ENCODE measurements around the gene CAAP1. TPM values are rescaled to one million over a fixed set of nuclear protein-coding genes. Genes with fewer than 3 reads are reported as not detected.
"Not testable (repeated sequence)": the region's sequence is repeated elsewhere in the genome, so short reads cannot be mapped to it uniquely, and the experiment has no call there.

The CAAP1 gene
- total RNA-seq, 6 experiments from 2014 or later = 12.1 to 15.3 (median 13.7) TPM

DNA sequence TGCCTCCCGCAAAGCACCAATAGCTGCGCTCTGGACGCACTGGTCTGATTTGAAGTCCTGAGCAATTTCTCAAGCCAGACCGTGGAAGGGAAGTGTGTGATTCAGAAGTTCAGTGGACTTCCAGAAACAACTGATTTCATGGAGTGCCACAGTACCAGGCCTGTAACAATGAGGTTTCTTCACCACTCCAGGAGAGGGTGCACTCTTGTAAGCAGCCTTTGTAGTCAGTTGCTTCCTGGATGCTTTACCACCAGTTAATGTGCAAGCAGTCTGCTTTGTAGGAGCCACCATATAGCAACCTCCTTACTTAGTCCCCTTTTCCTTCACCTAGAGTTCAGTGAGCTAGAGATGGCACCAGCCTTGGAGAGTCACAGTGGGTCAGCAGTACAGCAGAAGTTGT is 12.3 kb downstream of the CAAP1 start:
- peaks cover 33% of the 10 kb centered on the region for H3K36me3 Mint-ChIP-seq (ENCODE audit: low read depth)
- no peak overlapping the region for H3K27ac Mint-ChIP-seq
- H3K27me3 Mint-ChIP-seq (ENCODE audit: insufficient read depth) = no peaks in the 10 kb centered on the region
- H3K4me1 Mint-ChIP-seq (ENCODE audit: low read depth) = no peaks in the 10 kb centered on the region; the same call in 1 of the 2 replicates
- TF ChIP-seq CTCF (IDR thresholded peaks at IDR 0.05) = no peak
- H3K4me3 Mint-ChIP-seq = no peak overlapping the region
- DNase-seq = no peak
- peaks cover 21% of the 10 kb centered on the region for H3K9me3 Mint-ChIP-seq

DNA sequence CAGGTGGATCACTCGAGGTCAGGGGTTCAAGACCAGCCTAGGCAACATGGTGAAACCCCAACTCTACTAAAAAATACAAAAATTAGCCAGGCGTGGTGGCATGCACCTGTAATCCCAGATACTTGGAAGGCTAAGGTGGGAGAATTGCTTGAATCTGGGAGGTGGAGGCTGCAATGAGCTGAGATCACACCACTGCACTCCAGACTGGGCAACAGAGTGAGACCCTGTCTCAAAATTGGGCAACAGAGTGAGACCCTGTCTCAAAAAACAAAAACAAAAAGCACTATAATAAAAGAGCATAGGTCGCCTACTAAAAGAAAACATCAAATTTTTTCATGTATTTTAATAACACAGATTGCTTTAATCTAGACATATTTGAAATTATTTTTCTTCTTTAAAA is 17.4 kb downstream of the CAAP1 start:
- H3K27me3 Mint-ChIP-seq (ENCODE audit: insufficient read depth) = not testable (repeated sequence)

GRCh38 chr9:26870292-26870691 is 22.3 kb downstream of the CAAP1 start:
- DNase-seq = no peak
- H3K36me3 Mint-ChIP-seq (ENCODE audit: low read depth) = no peaks in the 10 kb centered on the region
- H3K4me3 Mint-ChIP-seq = no peak overlapping the region
- TF ChIP-seq CTCF (IDR thresholded peaks at IDR 0.05) = no peak
- H3K27me3 Mint-ChIP-seq (ENCODE audit: insufficient read depth) = no peaks in the 10 kb centered on the region
- H3K4me1 Mint-ChIP-seq (ENCODE audit: low read depth) = no peaks in the 10 kb centered on the region
- no peak overlapping the region for H3K27ac Mint-ChIP-seq
- no peaks in the 10 kb centered on the region for H3K9me3 Mint-ChIP-seq

More for the DNA sequence above, 17.4 kb downstream of the CAAP1 start:
- H3K9me3 Mint-ChIP-seq; H3K27ac Mint-ChIP-seq; H3K4me3 Mint-ChIP-seq; H3K36me3 Mint-ChIP-seq (ENCODE audit: low read depth); DNase-seq; H3K4me1 Mint-ChIP-seq (ENCODE audit: low read depth): not testable (repeated sequence)

- no peaks in the 10 kb centered on the region for H3K27me3 Mint-ChIP-seq (ENCODE audit: insufficient read depth)
- no peaks in the 10 kb centered on the region for H3K9me3 Mint-ChIP-seq
- no peaks in the 10 kb centered on the region for H3K4me1 Mint-ChIP-seq (ENCODE audit: low read depth)
- no peak overlapping the region for H3K4me3 Mint-ChIP-seq
- peak; percentile 74 for TF ChIP-seq CTCF (IDR thresholded peaks at IDR 0.05)
- H3K36me3 Mint-ChIP-seq (ENCODE audit: low read depth) = peaks cover 5% of the 10 kb centered on the region; the same call in 1 of the 2 replicates
- DNase-seq = peak; percentile 19
- no peak overlapping the region for H3K27ac Mint-ChIP-seq
These were observed 29.5 kb downstream of the CAAP1 start for GRCh38 chr9:26863074-26863473.

DNA sequence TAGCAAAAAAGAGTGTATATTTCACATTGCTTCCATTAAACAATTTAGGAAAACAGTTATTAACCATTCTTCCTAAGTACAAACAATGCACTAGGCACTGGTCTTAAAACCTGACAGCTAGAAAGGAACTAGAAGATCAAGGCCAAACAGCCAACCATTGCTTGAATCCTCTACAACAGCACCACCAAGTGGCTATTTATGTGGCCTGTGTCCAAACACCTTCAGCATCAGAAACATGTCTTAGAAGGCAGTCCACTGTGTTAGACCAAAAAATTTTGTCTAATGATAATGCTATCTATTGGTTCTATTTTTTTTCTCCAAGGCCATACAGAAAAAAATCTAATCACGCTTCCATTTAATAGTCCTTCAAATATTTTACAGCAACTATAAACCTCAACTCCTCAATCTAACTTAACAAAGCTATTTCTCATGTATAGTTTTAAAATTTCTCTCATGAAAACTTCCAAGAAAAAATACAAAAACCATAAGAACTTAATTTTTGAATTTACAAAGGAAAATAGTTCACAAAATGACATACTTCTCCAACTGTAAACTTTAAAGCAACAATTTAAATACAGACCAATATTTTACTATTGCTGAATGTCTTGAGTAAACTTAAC is 36.1 kb downstream of the CAAP1 start:
- TF ChIP-seq CTCF (IDR thresholded peaks at IDR 0.05) = peak; percentile 79
- H3K9me3 Mint-ChIP-seq = no peaks in the 10 kb centered on the region
- H3K36me3 Mint-ChIP-seq (ENCODE audit: low read depth) = peaks cover 5% of the 10 kb centered on the region; the same call in 1 of the 2 replicates
- no peak overlapping the region for H3K27ac Mint-ChIP-seq
- peak; percentile 43 for DNase-seq
- H3K27me3 Mint-ChIP-seq (ENCODE audit: insufficient read depth) = no peaks in the 10 kb centered on the region
- no peak overlapping the region for H3K4me3 Mint-ChIP-seq
- H3K4me1 Mint-ChIP-seq (ENCODE audit: low read depth) = no peaks in the 10 kb centered on the region

- H3K27ac Mint-ChIP-seq = no peak overlapping the region
- no peaks in the 10 kb centered on the region for H3K36me3 Mint-ChIP-seq (ENCODE audit: low read depth)
- H3K4me1 Mint-ChIP-seq (ENCODE audit: low read depth) = no peaks in the 10 kb centered on the region
- H3K4me3 Mint-ChIP-seq = no peak overlapping the region
- no peaks in the 10 kb centered on the region for H3K27me3 Mint-ChIP-seq (ENCODE audit: insufficient read depth)
- no peak for TF ChIP-seq CTCF (IDR thresholded peaks at IDR 0.05)
- DNase-seq = no peak
- no peaks in the 10 kb centered on the region for H3K9me3 Mint-ChIP-seq
These were observed 41.6 kb downstream of the CAAP1 start for GRCh38 chr9:26850995-26851394.

Measured in HFFc6 (cell line).